HuH-7.5 (cell line): ENCODE data around the gene ATAD1.
A peak's percentile ranks its signal among the peaks of the same experiment; 100 is the strongest.
"Not testable (repeated sequence)": the region's sequence is repeated elsewhere in the genome, so short reads cannot be mapped to it uniquely, and the experiment has no call there.

Experiments
- DNase-seq: peaks from one replicate; pipeline ENCODE4 v3.0.0; 2011; ENCODE audit warnings: low spot score

Gene ATAD1

DNA sequence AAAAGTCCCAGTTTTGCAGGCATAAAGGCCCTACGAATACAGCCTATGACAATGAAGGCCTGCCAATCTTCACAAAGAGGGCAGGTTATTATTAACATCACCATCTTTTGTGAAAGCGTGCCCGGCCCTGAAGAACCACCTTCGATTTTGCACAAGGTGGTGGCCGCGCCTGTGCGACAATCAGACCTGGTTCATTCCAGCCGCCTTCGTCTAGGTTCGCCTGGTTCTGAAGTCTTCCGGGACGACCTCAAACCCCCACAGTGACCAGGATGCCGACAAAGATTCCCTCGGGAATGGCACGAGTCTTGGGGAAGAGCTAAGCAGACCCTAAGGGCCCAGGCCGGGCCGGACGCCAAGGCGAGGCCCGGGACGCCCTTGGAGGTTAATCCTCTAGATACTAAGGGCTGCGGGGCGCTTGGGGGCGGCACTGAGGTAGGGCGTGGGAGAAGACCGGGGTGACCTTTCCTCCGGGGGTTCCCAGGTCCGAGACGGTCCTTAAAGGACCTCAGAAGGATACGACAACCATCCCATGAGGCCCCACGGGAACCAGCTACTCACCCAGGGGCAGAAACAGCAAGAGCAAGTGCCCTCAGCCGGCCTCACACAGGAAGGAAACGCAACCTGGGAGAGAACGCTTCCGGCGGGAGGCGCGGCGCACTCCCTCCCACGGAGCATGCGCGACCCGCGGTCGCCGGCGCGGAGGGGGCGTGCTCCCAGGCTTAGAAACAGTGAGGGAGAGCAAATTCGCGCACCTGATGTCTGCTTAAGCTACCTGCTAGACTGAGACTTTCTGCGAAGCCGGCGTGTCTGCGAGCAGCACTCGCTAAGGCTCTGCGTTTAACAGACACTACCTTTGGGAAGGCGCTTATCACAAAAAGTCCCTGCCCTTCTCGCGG lies at the start of gene ATAD1:
Gene ATAD1 (minus strand): TSS at position 618 of the 896 bp plus-strand sequence. CDS start 3,627 bp downstream, outside the sequence.
- DNase-seq = peak; percentile 58

DNA sequence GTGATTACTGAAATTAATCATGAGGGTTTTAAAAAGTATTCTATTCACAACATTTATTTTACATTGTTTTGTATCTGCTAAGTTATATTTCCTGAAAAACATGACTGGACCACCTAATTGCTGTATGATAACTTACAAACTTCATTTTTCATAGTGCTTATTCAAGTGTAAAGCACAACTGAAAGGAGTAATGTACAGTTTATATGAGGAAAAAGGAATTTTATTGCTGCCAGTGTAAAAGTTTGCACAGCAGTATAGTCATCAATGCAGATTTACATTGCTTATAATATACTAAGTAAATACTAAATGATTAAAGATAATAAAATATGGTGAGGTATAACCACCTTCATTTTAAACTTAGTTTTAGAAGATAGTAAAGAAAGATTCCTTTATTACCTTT lies 49.4 kb upstream of the ATAD1 start:
- DNase-seq = no peak

DNA sequence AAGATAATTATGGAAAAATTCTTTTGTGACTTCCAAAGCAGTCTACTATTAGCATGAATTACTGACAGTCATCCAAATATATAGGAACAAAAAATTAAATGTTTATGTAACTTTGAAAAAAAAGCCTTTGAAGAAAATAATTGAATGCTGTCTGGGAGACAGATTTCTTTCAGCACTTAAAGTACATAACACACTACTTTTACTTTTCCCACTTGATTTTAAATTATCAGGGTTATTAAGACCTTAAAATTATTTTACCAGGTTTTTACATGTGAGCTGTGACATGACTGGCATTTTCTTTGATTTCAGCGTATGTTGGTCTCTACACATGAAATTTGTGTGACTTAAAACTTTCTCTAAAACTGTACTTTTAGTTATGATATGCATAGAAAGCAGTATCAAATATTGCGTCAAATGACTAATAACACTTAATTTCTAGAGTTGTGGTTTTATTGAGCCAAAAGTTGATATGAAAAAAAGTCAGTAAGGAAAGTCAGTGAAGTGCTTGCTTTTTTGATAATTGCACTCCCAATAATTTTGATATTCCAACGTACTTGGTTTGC lies 48.5 kb upstream of the ATAD1 start:
- no peak for DNase-seq

- DNase-seq = no peak
Observed at GRCh38 chr10:87865241-87865881, 47.3 kb upstream of the ATAD1 start.

DNA sequence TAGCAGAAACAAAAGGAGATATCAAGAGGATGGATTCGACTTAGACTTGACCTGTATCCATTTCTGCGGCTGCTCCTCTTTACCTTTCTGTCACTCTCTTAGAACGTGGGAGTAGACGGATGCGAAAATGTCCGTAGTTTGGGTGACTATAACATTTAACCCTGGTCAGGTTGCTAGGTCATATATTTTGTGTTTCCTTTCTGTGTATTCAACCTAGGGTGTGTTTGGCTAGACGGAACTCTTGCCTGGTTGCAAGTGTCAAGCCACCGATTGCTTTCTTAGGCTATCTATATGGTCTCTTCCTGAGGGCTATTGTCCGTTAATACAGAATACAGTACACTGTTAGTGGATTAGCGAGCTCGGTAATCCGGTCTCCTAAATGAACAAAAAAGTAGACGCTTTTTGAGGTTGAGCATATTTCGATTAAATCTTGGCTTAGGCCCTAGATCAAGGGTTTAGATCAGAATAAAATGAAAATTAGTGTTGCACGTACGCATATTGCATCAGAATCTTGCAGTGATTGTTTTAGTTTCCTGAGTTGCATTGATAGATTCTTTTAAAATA lies 46.6 kb upstream of the ATAD1 start:
- no peak for DNase-seq

GRCh38 chr10:87863951-87864495 lies 46.0 kb upstream of the ATAD1 start:
- DNase-seq = not testable (repeated sequence)

DNA sequence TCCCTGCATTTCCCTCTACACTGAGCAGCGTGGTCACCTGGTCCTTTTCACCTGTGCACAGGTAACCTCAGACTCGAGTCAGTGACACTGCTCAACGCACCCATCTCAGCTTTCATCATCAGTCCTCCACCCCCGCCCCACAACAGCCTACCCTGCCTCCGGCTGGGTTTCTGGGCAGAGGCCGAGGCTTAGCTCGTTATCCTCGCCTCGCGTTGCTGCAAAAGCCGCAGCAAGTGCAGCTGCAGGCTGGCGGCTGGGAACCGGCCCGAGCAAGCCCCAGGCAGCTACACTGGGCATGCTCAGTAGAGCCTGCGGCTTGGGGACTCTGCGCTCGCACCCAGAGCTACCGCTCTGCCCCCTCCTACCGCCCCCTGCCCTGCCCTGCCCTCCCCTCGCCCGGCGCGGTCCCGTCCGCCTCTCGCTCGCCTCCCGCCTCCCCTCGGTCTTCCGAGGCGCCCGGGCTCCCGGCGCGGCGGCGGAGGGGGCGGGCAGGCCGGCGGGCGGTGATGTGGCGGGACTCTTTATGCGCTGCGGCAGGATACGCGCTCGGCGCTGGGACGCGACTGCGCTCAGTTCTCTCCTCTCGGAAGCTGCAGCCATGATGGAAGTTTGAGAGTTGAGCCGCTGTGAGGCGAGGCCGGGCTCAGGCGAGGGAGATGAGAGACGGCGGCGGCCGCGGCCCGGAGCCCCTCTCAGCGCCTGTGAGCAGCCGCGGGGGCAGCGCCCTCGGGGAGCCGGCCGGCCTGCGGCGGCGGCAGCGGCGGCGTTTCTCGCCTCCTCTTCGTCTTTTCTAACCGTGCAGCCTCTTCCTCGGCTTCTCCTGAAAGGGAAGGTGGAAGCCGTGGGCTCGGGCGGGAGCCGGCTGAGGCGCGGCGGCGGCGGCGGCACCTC lies 45.3 kb upstream of the ATAD1 start, which contains the start of the genes KLLN and PTEN:
Gene KLLN (minus strand): TSS at position 481 of the 891 bp plus-strand sequence. CDS start 1,046 bp downstream, outside the sequence.
Gene PTEN (plus strand): TSS at position 573 of the 891 bp plus-strand sequence. CDS start 845 bp downstream, outside the sequence.
- peak; percentile 77 for DNase-seq

DNA sequence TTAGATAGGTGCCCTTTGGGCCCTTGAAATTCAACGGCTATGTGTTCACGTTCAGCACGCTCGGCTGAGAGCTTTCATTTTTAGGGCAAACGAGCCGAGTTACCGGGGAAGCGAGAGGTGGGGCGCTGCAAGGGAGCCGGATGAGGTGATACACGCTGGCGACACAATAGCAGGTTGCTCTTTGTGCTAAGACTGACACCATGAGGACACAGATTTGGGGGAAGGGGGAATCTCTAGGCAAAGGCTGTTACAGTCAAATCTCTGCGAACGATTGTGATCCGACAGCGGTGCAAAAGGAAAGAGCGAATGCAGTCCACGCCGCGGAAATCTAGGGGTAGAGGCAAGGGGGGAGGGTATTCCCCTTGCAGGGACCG lies 44.6 kb upstream of the ATAD1 start:
- no peak for DNase-seq

GRCh38 chr10:87861953-87862678 lies 44.1 kb upstream of the ATAD1 start:
- DNase-seq = peak; percentile 81

- DNase-seq = peak; percentile 73
Observed at GRCh38 chr10:87861566-87861952, 43.5 kb upstream of the ATAD1 start.

- DNase-seq = no peak
Observed at GRCh38 chr10:87860816-87861403, 42.9 kb upstream of the ATAD1 start.

DNA sequence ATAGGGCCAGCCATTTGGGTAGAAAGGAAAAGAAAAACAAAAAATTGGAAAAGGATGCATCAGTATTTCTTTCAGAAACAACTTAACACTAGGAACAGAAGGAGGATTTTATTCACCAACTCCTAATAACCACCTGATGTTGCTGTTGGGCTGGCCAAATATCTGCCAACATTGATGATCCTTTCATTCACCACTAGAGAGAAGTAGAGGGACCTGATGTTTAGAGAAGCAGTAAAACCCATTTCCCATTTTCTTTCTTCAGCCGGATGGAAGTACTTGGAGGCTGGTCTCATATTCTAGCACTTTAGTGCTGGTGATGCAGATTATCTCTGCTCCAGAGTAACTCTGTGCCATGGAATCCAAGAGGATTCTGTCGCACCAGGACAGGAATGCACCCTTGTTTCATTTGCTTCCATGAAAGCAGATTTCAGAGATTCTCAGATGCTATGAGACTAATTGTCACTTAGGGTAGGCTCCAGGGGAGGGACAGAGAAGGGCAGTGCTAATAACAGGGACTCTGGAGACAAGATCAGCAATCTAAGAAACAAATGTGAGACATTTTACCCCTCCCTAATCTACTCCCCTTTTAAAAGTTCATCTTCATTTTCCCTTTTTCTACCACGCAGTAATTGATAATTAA lies 42.2 kb upstream of the ATAD1 start:
- peak; percentile 40 for DNase-seq

GRCh38 chr10:87855665-87856064 lies 37.6 kb upstream of the ATAD1 start:
- not testable (repeated sequence) for DNase-seq

DNA sequence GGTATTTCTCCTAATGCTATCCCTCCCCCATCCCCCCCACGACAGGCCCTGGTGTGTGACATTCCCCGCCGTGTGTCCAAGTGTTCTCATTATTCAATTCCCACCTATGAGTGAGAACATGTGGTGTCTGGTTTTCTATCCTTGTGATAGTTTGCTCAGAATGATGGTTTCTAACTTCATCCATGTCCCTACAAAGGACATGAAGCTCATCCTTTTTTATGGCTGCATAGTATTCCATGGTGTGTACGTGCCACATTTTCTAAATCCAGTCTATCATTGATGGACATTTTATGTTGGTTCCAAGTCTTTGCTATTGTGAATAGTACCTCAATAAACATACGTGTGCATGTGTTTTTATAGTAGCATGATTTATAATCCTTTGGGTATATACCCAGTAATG lies 37.2 kb upstream of the ATAD1 start:
- DNase-seq = not testable (repeated sequence)

- DNase-seq = no peak
Observed at GRCh38 chr10:87852089-87852488, 34.1 kb upstream of the ATAD1 start.

- DNase-seq = no peak
Observed at GRCh38 chr10:87850742-87851205, 32.7 kb upstream of the ATAD1 start.

- no peak for DNase-seq
Observed at GRCh38 chr10:87849001-87849400, 31.0 kb upstream of the ATAD1 start.

- DNase-seq = no peak
Observed at GRCh38 chr10:87847550-87847949, 29.5 kb upstream of the ATAD1 start.

- DNase-seq = not testable (repeated sequence)
Observed at GRCh38 chr10:87846711-87847110, 28.7 kb upstream of the ATAD1 start.
